Endothelial cell of umbilical vein (primary cell): ENCODE data around the gene GRK4. TPM values are rescaled to one million over a fixed set of nuclear protein-coding genes. Genes with fewer than 3 reads are reported as not detected.

Experiments
- BruUV-seq: library from RNA; stranded (reverse); fragments of 400-500 nt; replicated peaks from 2 replicates; lab custom pipeline; 2021; lab: Mats Ljungman, UMichigan
- CTCF ChIA-PET: fragments of 300-600, 350-600 bp; sonication (Branson Sonifier 250); formaldehyde crosslinking; loops from one replicate; lab custom pipeline; 2021; ENCODE audit warnings: antibody characterized with exemption, inconsistent platforms; lab: Charles Lee
- POLR2A ChIA-PET: fragments of 300-600, 350-600 bp; sonication (Branson Sonifier 250); formaldehyde crosslinking; loops from one replicate; lab custom pipeline; 2021; ENCODE audit warnings: antibody characterized with exemption, inconsistent platforms; lab: Charles Lee
- DNase-seq: peaks from one replicate; pipeline ENCODE4 v3.0.0-alpha.2; 2011; ENCODE audit warnings: low read depth, low spot score
- FAIRE-seq: peaks from 2 replicates; lab custom pipeline; 2011; peaks lifted over from hg19 to GRCh38; lab: Jason Lieb, UNC
- H2AFZ ChIP-seq: 2 replicates; pipeline ENCODE4 v1.6.0; 2012; ENCODE audit warnings: low read depth, low read length, control low read depth, inconsistent platforms
- H3K27ac ChIP-seq: 2 replicates; pipeline ENCODE4 v1.5.1; 2011; ENCODE audit warnings: low read depth, mild to moderate bottlenecking, control low read depth, low read length, moderate library complexity; ENCODE audit not compliant: insufficient read depth
- H3K27me3 ChIP-seq, 2 experiments: 2 replicates each; pipeline versions ENCODE4 v1.6.0 to v1.6.1; 2011; ENCODE audit warnings: low read length in 2 of 2, mixed read lengths in 1 of 2; ENCODE audit not compliant: control insufficient read depth in 2 of 2, insufficient read depth in 2 of 2
- H3K36me3 ChIP-seq, 2 experiments: 2 replicates in 1 of 2; 3 replicates in 1 of 2; pipeline ENCODE4 v1.5.1; 2011; ENCODE audit warnings: low read length in 2 of 2, mild to moderate bottlenecking in 1 of 2, moderate library complexity in 1 of 2; ENCODE audit not compliant: control insufficient read depth in 2 of 2, insufficient read depth in 2 of 2; ENCODE audit errors: extremely low read depth in 1 of 2
- H3K4me1 ChIP-seq: 3 replicates; pipeline ENCODE4 v1.5.1; 2011; ENCODE audit warnings: mild to moderate bottlenecking, low read length; ENCODE audit not compliant: control insufficient read depth, insufficient read depth; ENCODE audit errors: extremely low read depth
- H3K4me2 ChIP-seq: 2 replicates; pipeline ENCODE4 v1.6.1; 2011; ENCODE audit warnings: low read length, control low read depth, mixed read lengths; ENCODE audit not compliant: insufficient read depth
- H3K4me3 ChIP-seq, 3 experiments: fragments of 200-600 bp in 1 of 3; sonication (generic), shearing (Covaris generic) in 1 of 3; replicated peaks in 1 of 3; 2 replicates each; pipeline ENCODE4 v1.5.1; 2011 to 2016; ENCODE audit warnings: control low read depth in 3 of 3, low read length in 3 of 3, mild to moderate bottlenecking in 2 of 3, inconsistent platforms in 1 of 3, low read depth in 1 of 3, moderate library complexity in 1 of 3; ENCODE audit not compliant: insufficient read depth in 1 of 3
- H3K79me2 ChIP-seq: 2 replicates; pipeline ENCODE4 v1.6.0; 2012; ENCODE audit warnings: low read length, inconsistent platforms; ENCODE audit not compliant: control insufficient read depth, insufficient read depth
- H3K9ac ChIP-seq: replicated peaks from 2 replicates; pipeline ENCODE3; 2011; ENCODE audit warnings: low read length, control low read depth; ENCODE audit not compliant: insufficient read depth; ENCODE audit errors: extremely low read depth
- H3K9me1 ChIP-seq: replicated peaks from 3 replicates; pipeline ENCODE4 v1.6.0; 2011; ENCODE audit warnings: mild to moderate bottlenecking, low read length; ENCODE audit not compliant: control insufficient read depth, insufficient read depth; ENCODE audit errors: extremely low read depth
- H3K9me3 ChIP-seq: replicated peaks from 2 replicates; pipeline ENCODE4 v1.5.1; 2012; ENCODE audit warnings: low read length, inconsistent platforms; ENCODE audit not compliant: control insufficient read depth, insufficient read depth
- H4K20me1 ChIP-seq: replicated peaks from 2 replicates; pipeline ENCODE3; 2011; ENCODE audit warnings: mild to moderate bottlenecking, low read length; ENCODE audit not compliant: control insufficient read depth, insufficient read depth; ENCODE audit errors: extremely low read depth
- CTCF ChIP-seq, 2 donors: IDR thresholded peaks; 1 replicate in 1 of 2; 2 replicates in 1 of 2; pipeline ENCODE4 v1.5.1; 2011; ENCODE audit warnings: low read length in 2 of 2, mild to moderate bottlenecking in 2 of 2, moderate library complexity in 2 of 2, control low read depth in 1 of 2, inconsistent platforms in 1 of 2, low read depth in 1 of 2; ENCODE audit not compliant: insufficient read depth in 1 of 2; ENCODE audit errors: extremely low read depth in 1 of 2
- EZH2 ChIP-seq: IDR thresholded peaks from 2 replicates; pipeline ENCODE4 v1.6.1; 2012; ENCODE audit warnings: borderline replicate concordance, low read depth, mild to moderate bottlenecking, moderate library complexity, low read length, inconsistent platforms; ENCODE audit not compliant: severe bottlenecking
- FOS ChIP-seq: IDR thresholded peaks from 2 replicates; pipeline ENCODE4 v1.6.1; 2011; ENCODE audit warnings: mild to moderate bottlenecking, low read length, moderate library complexity, borderline replicate concordance; ENCODE audit not compliant: insufficient read depth
- GATA2 ChIP-seq: IDR thresholded peaks from 2 replicates; pipeline ENCODE4 v1.7.0; 2011; ENCODE audit warnings: low read depth, mild to moderate bottlenecking, moderate library complexity, mixed read lengths, low read length; ENCODE audit not compliant: insufficient read length, insufficient read depth
- JUN ChIP-seq: IDR thresholded peaks from 2 replicates; pipeline ENCODE4 v1.6.1; 2011; ENCODE audit warnings: borderline replicate concordance, low read depth; ENCODE audit not compliant: insufficient read length, insufficient read depth
- MAX ChIP-seq: IDR thresholded peaks from 2 replicates; pipeline ENCODE4 v1.6.1; 2011; ENCODE audit not compliant: insufficient read depth, insufficient read length
- MYC ChIP-seq: IDR thresholded peaks from one replicate; pipeline ENCODE4 v1.6.1; 2011; ENCODE audit warnings: mild to moderate bottlenecking, low read depth, low read length
- POLR2A ChIP-seq: IDR thresholded peaks from 2 replicates; pipeline ENCODE4 v1.6.1; 2012; ENCODE audit warnings: low read depth, mild to moderate bottlenecking, control low read depth, low read length
- POLR2AphosphoS5 ChIP-seq: IDR thresholded peaks from 2 replicates; pipeline ENCODE4 v1.6.1; 2012; ENCODE audit warnings: low read depth, mild to moderate bottlenecking, control low read depth, low read length, moderate library complexity; ENCODE audit not compliant: insufficient read depth
- dilution Hi-C: fragments of 300-500 bp; cut with MboI; formaldehyde crosslinking; loops from one replicate; pipeline ENCODE4 v1.15.0; 2019; ENCODE audit warnings: low sequenced_read_pairs; ENCODE audit not compliant: extremely low pct_ligation_motif_present
- intact Hi-C: fragments of 100-400 bp; cut with micrococcal nuclease; formaldehyde crosslinking; loops from one replicate; pipeline ENCODE4 v1.10.0; 2022
- polyA plus RNA-seq, 4 experiments: library from polyadenylated mRNA; depleted of rRNA in 3 of 4; stranded (reverse) in 3 of 4; unstranded in 1 of 4; fragments of >200 nt; gene quantifications; 2 replicates each; pipeline versions ENCODE4 v1.2.1 to v1.2.3, GENCODE V29; 2011 to 2012; ENCODE audit warnings: missing spikeins in 1 of 4
- total RNA-seq: library from RNA; stranded (reverse); gene quantifications from 2 replicates; pipeline ENCODE4 v1.2.3, GENCODE V29; 2021

GRK4 gene
- total and polyA plus RNA-seq, 2 donors (not counting 3 experiments of a cell fraction or from before 2014, with no cell fraction given) = 3.1 to 6.3 TPM

- H3K9me1 ChIP-seq = no peaks in the 10 kb centered on the region
- H3K27ac ChIP-seq = no peak overlapping the region
- no peak overlapping the region for H2AFZ ChIP-seq
- H3K27me3 ChIP-seq = no peaks in the 10 kb centered on the region
- H3K4me3 ChIP-seq = no peak overlapping the region
- peaks cover 19% of the 10 kb centered on the region for H3K79me2 ChIP-seq
- DNase-seq = no peak
- ChIA-PET POLR2A (no interaction called here), CTCF (interaction anchor here (1.7 to 2.4 kb wide), 2 partner anchors 13 to 159 kb away, joined by 4 to 5 read pairs; no protein-coding TSS in a partner anchor)
- dilution Hi-C loops (no loop called here), intact Hi-C loops (no loop called here)
- TF ChIP-seq GATA2 (no peak), EZH2 (no peak), FOS (no peak), JUN (no peak), POLR2A (no peak), MAX (no peak), CTCF (IDR thresholded peaks at IDR 0.05; ENCODE audit: extremely low read depth in 1 of 2, insufficient read depth in 1 of 2, low read depth in 1 of 2, low read length in 2 of 2) (no peak), MYC (no peak), POLR2AphosphoS5 (no peak)
- no peaks in the 10 kb centered on the region for H4K20me1 ChIP-seq
- H3K4me1 ChIP-seq = peaks cover 3% of the 10 kb centered on the region
- no peaks in the 10 kb centered on the region for H3K9me3 ChIP-seq
- BruUV-seq = no TSS peak
- FAIRE-seq = no peak
- H3K4me2 ChIP-seq = no peak overlapping the region
- peaks cover 2 to 38% of the 10 kb centered on the region in 2 experiments for H3K36me3 ChIP-seq
- no peak overlapping the region for H3K9ac ChIP-seq
Observed at GRCh38 chr4:2923141-2923551, 40.2 kb upstream of the GRK4 start.
